SK-N-SH treated with all-trans-retinoic acid at 6 μM for 48 hours (cell line): ENCODE data around the gene ABCA8.

ENCODE experiments used
- ATAC-seq: fragments of 200-7000 bp; cut with Tn5 transposase; 3 replicates; pipeline ENCODE4 v1.9.1; 2020; ENCODE audit warnings: mild to moderate bottlenecking, moderate library complexity
- ARNTL ChIP-seq: fragments of 450-650 bp; formaldehyde crosslinking; IDR thresholded peaks from 2 replicates; pipeline ENCODE4 v1.5.0; 2020; ENCODE audit warnings: low read depth, mild to moderate bottlenecking, moderate library complexity, borderline replicate concordance
- BACH2 ChIP-seq: fragments of 250-450 bp; sonication (Bioruptor Pico); IDR thresholded peaks from 2 replicates; pipeline ENCODE4 v1.9.0; 2021; ENCODE audit warnings: mild to moderate bottlenecking, borderline replicate concordance
- ISL1 ChIP-seq: fragments of 250-450 bp; sonication (Bioruptor Pico); IDR thresholded peaks from 2 replicates; pipeline ENCODE4 v2.1.2; 2022; ENCODE audit warnings: mild to moderate bottlenecking, moderate library complexity
- OSR1 ChIP-seq: fragments of 250-450 bp; sonication (Bioruptor Pico); IDR thresholded peaks from 2 replicates; pipeline ENCODE4 v1.8.0; 2022; ENCODE audit warnings: moderate library complexity, mild to moderate bottlenecking, inconsistent platforms
- PPARA ChIP-seq: fragments of 250-450 bp; sonication (Bioruptor Pico); IDR thresholded peaks from 2 replicates; pipeline ENCODE4 v1.5.0; 2020; ENCODE audit warnings: mild to moderate bottlenecking, borderline replicate concordance
- SNAI2 ChIP-seq: fragments of 250-450 bp; sonication (Bioruptor Pico); IDR thresholded peaks from 2 replicates; pipeline ENCODE4 v1.5.0; 2020; ENCODE audit warnings: mild to moderate bottlenecking, moderate library complexity
- TCF4 ChIP-seq: fragments of 250-450 bp; sonication (Bioruptor Pico); IDR thresholded peaks from 2 replicates; pipeline ENCODE4 v1.8.0; 2021; ENCODE audit warnings: mild to moderate bottlenecking, moderate library complexity, borderline replicate concordance
- TOX ChIP-seq: fragments of 250-450 bp; sonication (Bioruptor Pico); IDR thresholded peaks from 2 replicates; pipeline ENCODE4 v1.8.0; 2021; ENCODE audit warnings: mild to moderate bottlenecking, moderate library complexity, borderline replicate concordance
- ZC3H10 ChIP-seq: fragments of 250-450 bp; sonication (Bioruptor Pico); IDR thresholded peaks from 2 replicates; pipeline ENCODE4 v1.5.1; 2021; ENCODE audit warnings: mild to moderate bottlenecking, moderate library complexity
- ZFP3 ChIP-seq: fragments of 250-450 bp; sonication (Bioruptor Pico); IDR thresholded peaks from 2 replicates; pipeline ENCODE4 v1.5.0; 2020; ENCODE audit warnings: mild to moderate bottlenecking, moderate library complexity
- ZFP30 ChIP-seq: fragments of 450-650 bp; formaldehyde crosslinking; IDR thresholded peaks from 2 replicates; pipeline ENCODE4 v1.5.0; 2022; ENCODE audit warnings: mild to moderate bottlenecking, moderate library complexity
- ZNF565 ChIP-seq: fragments of 450-650 bp; formaldehyde crosslinking; conservative IDR thresholded peaks from 2 replicates; pipeline ENCODE4 v1.5.0; 2020; ENCODE audit warnings: low read depth, mild to moderate bottlenecking, moderate library complexity
- ZNF8 ChIP-seq: fragments of 450-650 bp; formaldehyde crosslinking; IDR thresholded peaks from 2 replicates; pipeline ENCODE4 v1.5.0; 2020; ENCODE audit warnings: mild to moderate bottlenecking, moderate library complexity
- TF ChIP-seq, protein P1 (sequence below): fragments of 250-450 bp; sonication (Bioruptor Pico); IDR thresholded peaks from 2 replicates; pipeline ENCODE4 v1.5.0; 2020; ENCODE audit warnings: mild to moderate bottlenecking, moderate library complexity
- TF ChIP-seq, protein P2 (sequence below): fragments of 250-450 bp; sonication (Bioruptor Pico); IDR thresholded peaks from 2 replicates; pipeline ENCODE4 v1.5.1; 2020; ENCODE audit warnings: low read depth, mild to moderate bottlenecking, moderate library complexity
- TF ChIP-seq, protein P3 (sequence below): fragments of 250-450 bp; sonication (Bioruptor Pico); IDR thresholded peaks from 2 replicates; pipeline ENCODE4 v1.8.0; 2021; ENCODE audit warnings: low read depth, mild to moderate bottlenecking, moderate library complexity, borderline replicate concordance
- TF ChIP-seq, protein P4 (sequence below): fragments of 250-450 bp; sonication (Bioruptor Pico); IDR thresholded peaks from 2 replicates; pipeline ENCODE4 v1.5.1; 2021; ENCODE audit warnings: mild to moderate bottlenecking, moderate library complexity

The ABCA8 gene

DNA sequence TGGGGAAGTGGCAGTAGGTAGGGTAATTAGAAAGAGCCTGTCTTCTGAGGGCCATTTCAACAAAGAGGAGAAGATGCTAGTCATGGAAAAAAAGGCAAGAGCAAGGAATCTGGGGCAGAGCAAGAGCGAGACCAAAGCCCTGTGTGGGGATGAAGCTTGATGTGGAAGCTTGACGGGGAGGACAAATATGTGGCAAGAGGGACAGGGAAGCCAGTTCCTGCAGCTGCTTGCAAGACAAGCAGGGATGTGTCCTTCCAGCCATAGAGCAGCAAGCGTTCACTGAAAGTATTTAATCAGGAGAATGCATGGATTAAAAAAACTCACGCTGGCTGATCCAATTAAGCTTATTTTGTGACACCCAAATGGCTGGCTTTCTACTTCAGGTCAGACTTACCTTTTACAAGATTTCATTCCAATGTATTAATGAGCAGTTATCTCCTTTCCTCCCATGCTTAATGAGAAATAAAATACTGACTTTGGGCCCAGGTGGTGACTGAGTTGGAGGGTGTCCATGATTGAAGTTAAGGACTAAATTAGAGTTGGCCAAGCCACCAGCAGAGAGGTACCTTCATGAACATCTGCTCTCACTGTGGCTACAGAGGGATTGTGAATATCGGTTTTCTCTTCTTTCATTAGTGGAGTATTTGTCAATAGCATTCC lies 76.8 kb downstream of the ABCA8 start (continued):
- TF ChIP-seq, protein P1, sequence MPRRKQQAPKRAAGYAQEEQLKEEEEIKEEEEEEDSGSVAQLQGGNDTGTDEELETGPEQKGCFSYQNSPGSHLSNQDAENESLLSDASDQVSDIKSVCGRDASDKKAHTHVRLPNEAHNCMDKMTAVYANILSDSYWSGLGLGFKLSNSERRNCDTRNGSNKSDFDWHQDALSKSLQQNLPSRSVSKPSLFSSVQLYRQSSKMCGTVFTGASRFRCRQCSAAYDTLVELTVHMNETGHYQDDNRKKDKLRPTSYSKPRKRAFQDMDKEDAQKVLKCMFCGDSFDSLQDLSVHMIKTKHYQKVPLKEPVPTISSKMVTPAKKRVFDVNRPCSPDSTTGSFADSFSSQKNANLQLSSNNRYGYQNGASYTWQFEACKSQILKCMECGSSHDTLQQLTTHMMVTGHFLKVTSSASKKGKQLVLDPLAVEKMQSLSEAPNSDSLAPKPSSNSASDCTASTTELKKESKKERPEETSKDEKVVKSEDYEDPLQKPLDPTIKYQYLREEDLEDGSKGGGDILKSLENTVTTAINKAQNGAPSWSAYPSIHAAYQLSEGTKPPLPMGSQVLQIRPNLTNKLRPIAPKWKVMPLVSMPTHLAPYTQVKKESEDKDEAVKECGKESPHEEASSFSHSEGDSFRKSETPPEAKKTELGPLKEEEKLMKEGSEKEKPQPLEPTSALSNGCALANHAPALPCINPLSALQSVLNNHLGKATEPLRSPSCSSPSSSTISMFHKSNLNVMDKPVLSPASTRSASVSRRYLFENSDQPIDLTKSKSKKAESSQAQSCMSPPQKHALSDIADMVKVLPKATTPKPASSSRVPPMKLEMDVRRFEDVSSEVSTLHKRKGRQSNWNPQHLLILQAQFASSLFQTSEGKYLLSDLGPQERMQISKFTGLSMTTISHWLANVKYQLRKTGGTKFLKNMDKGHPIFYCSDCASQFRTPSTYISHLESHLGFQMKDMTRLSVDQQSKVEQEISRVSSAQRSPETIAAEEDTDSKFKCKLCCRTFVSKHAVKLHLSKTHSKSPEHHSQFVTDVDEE (CRISPR knock-in tag): no peak
- TF ChIP-seq ZNF8 (CRISPR knock-in tag) (no peak), BACH2 (CRISPR knock-in tag) (no peak), PPARA (CRISPR knock-in tag) (no peak), SNAI2 (CRISPR knock-in tag) (no peak), OSR1 (no peak)
- TF ChIP-seq, protein P2, sequence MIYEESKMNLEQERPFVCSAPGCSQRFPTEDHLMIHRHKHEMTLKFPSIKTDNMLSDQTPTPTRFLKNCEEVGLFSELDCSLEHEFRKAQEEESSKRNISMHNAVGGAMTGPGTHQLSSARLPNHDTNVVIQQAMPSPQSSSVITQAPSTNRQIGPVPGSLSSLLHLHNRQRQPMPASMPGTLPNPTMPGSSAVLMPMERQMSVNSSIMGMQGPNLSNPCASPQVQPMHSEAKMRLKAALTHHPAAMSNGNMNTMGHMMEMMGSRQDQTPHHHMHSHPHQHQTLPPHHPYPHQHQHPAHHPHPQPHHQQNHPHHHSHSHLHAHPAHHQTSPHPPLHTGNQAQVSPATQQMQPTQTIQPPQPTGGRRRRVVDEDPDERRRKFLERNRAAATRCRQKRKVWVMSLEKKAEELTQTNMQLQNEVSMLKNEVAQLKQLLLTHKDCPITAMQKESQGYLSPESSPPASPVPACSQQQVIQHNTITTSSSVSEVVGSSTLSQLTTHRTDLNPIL: no peak
- TF ChIP-seq, protein P3, sequence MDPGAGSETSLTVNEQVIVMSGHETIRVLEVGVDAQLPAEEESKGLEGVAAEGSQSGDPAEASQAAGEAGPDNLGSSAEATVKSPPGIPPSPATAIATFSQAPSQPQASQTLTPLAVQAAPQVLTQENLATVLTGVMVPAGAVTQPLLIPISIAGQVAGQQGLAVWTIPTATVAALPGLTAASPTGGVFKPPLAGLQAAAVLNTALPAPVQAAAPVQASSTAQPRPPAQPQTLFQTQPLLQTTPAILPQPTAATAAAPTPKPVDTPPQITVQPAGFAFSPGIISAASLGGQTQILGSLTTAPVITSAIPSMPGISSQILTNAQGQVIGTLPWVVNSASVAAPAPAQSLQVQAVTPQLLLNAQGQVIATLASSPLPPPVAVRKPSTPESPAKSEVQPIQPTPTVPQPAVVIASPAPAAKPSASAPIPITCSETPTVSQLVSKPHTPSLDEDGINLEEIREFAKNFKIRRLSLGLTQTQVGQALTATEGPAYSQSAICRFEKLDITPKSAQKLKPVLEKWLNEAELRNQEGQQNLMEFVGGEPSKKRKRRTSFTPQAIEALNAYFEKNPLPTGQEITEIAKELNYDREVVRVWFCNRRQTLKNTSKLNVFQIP (CRISPR knock-in tag): no peak

DNA sequence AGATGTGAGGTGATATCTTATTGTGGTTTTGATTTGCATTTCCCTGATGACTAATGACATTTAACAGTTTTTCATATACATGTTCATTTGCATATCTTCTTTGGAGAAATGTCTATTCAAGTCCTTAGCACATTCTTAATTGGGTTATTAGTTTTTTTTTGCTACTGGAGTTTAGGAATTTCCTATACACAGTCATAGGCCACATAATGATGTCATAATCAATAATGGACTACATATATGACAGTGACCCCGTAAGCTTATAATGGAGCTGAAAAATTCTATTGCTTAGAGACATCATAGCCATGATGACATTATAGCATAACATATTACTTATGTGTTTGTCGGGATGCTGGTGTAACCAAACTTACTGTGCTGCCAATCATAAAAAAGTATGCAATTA lies 83.7 kb downstream of the ABCA8 start:
- no peak for ATAC-seq
- TF ChIP-seq, protein P3 (CRISPR knock-in tag): no peak
- TF ChIP-seq, protein P4, sequence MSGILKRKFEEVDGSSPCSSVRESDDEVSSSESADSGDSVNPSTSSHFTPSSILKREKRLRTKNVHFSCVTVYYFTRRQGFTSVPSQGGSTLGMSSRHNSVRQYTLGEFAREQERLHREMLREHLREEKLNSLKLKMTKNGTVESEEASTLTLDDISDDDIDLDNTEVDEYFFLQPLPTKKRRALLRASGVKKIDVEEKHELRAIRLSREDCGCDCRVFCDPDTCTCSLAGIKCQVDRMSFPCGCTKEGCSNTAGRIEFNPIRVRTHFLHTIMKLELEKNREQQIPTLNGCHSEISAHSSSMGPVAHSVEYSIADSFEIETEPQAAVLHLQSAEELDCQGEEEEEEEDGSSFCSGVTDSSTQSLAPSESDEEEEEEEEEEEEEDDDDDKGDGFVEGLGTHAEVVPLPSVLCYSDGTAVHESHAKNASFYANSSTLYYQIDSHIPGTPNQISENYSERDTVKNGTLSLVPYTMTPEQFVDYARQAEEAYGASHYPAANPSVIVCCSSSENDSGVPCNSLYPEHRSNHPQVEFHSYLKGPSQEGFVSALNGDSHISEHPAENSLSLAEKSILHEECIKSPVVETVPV (CRISPR knock-in tag): no peak
- TF ChIP-seq SNAI2 (CRISPR knock-in tag) (no peak), ZC3H10 (CRISPR knock-in tag) (no peak), BACH2 (CRISPR knock-in tag) (no peak), ZFP30 (no peak), ZNF8 (CRISPR knock-in tag) (no peak), TCF4 (no peak), ZFP3 (CRISPR knock-in tag) (no peak)

DNA sequence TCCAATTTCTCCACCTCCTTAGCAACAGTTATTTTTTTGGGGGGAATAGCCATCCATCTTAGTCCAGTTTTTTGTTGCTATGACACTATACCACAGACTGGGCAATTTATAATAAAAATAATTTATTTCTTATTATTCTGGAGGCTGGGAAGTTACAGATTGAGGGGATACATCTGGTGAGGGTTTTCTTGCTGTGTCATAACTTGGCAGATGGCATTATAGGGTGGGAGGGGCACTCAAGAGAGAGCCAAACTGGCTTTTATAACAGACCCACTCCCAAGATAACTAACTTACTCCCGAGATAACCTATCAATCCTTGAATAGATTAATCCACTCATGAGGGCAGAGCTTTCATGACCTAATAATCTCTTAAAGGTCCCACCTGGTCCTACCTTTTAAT lies 84.2 kb downstream of the ABCA8 start:
- no peak for ATAC-seq
- TF ChIP-seq, protein P1 (CRISPR knock-in tag): no peak
- TF ChIP-seq BACH2 (CRISPR knock-in tag) (no peak), ISL1 (CRISPR knock-in tag) (no peak), TOX (CRISPR knock-in tag) (no peak), ARNTL (CRISPR knock-in tag) (no peak), ZFP3 (CRISPR knock-in tag) (no peak), ZNF565 (CRISPR knock-in tag) (no peak)
- TF ChIP-seq, protein P4 (CRISPR knock-in tag): no peak
- TF ChIP-seq, protein P3 (CRISPR knock-in tag): no peak
